Lung (tissue), 12 donors: ENCODE results near the gene TFF3. TPM values are rescaled to one million over a fixed set of nuclear protein-coding genes. Genes with fewer than 3 reads are reported as not detected.

Experiments
- ATAC-seq: fragments of 200-7000 bp; cut with Tn5 transposase; one replicate; pipeline ENCODE4 v1.9.1; 2020; ENCODE audit warnings: moderate number of reproducible peaks; ENCODE audit not compliant: insufficient read depth, low FRiP score
- DNase-seq, 3 donors: peaks; one replicate each; pipeline ENCODE4 v3.0.0-alpha.2; 2013 to 2017
- H3K27ac ChIP-seq, 2 donors: one replicate each; pipeline ENCODE4 v1.5.1; 2013; ENCODE audit warnings: mild to moderate bottlenecking in 2 of 2, moderate library complexity in 2 of 2, control low read depth in 1 of 2, inconsistent platforms in 1 of 2, low read depth in 1 of 2, low read length in 1 of 2
- H3K27me3 ChIP-seq, 3 donors: one replicate each; pipeline ENCODE4 v1.5.1; 2013; ENCODE audit warnings: low read length in 2 of 3; ENCODE audit not compliant: control insufficient read depth in 3 of 3, insufficient read depth in 3 of 3
- H3K36me3 ChIP-seq, 4 donors: one replicate each; pipeline ENCODE4 v1.5.1; 2013; ENCODE audit warnings: low read length in 4 of 4, mild to moderate bottlenecking in 1 of 4, moderate library complexity in 1 of 4; ENCODE audit not compliant: control insufficient read depth in 4 of 4, insufficient read depth in 4 of 4
- H3K4me1 ChIP-seq, 5 donors: one replicate each; pipeline ENCODE4 v1.5.1; 2013; ENCODE audit warnings: low read length in 5 of 5, mild to moderate bottlenecking in 2 of 5, moderate library complexity in 1 of 5; ENCODE audit not compliant: control insufficient read depth in 5 of 5, insufficient read depth in 5 of 5
- H3K4me3 ChIP-seq: one replicate; pipeline ENCODE4 v1.5.1; 2013; ENCODE audit warnings: mild to moderate bottlenecking, control low read depth, moderate library complexity
- H3K9ac ChIP-seq, 2 donors: one replicate each; pipeline ENCODE4 v1.5.1; 2013; ENCODE audit warnings: low read length in 2 of 2, control low read depth in 1 of 2; ENCODE audit not compliant: insufficient read depth in 1 of 2
- H3K9me3 ChIP-seq, 4 donors: one replicate each; pipeline ENCODE4 v1.5.1; 2013; ENCODE audit warnings: low read length in 3 of 4, mild to moderate bottlenecking in 1 of 4, moderate library complexity in 1 of 4; ENCODE audit not compliant: control insufficient read depth in 4 of 4, insufficient read depth in 3 of 4
- CTCF ChIP-seq: IDR thresholded peaks from 2 replicates; pipeline ENCODE4 v1.5.1; 2012; ENCODE audit warnings: mild to moderate bottlenecking; ENCODE audit errors: control extremely low read depth, extremely low read depth
- WGBS, 2 donors: extraction: QIAGEN DNeasy Blood & Tissue Kit; methylation state at CpG; one replicate each; pipeline ENCODE4 v1.1.7; 2013; 5-methylcytosine and 5-hydroxymethylcytosine counted together
- polyA plus RNA-seq, 2 donors: library from polyadenylated mRNA; stranded (reverse); fragments of 200-250 nt; gene quantifications; one replicate each; pipeline ENCODE4 v1.2.1, GENCODE V29; 2013
- total RNA-seq, 2 donors: library from RNA; depleted of rRNA in 1 of 2; stranded (reverse); fragments of >200 nt in 1 of 2; gene quantifications; one replicate each; pipeline ENCODE4 v1.2.1, GENCODE V29; 2014 to 2021
- donor health status: control.
- donor health status: control.
- donor health status: Bipolar disorder and iron deficiency.
- donor health status: healthy.
- donor health status: DM: yes; HTN: yes; CAD: no.

Gene TFF3
- total and polyA plus RNA-seq, 4 donors, result 23.9 to 54.0 (median 34.3) TPM

- Histone ChIP-seq H3K27me3 (peaks cover 0 to 7% (median 3%) of the 10 kb centered on the region in 3 donors), H3K9ac (no peak overlapping the region), H3K4me3 (no peak overlapping the region), H3K27ac (no peak overlapping the region), H3K4me1 (peaks cover 0 to 10% (median 2%) of the 10 kb centered on the region in 5 donors), H3K9me3 (peaks cover 0 to 4% (median 4%) of the 10 kb centered on the region in 4 donors), H3K36me3 (no peaks in the 10 kb centered on the region)
- ATAC-seq (no peak), DNase-seq (no peak)
- no peak for TF ChIP-seq CTCF
- 85 to 88% methylated on average over 5 of the region's 5 CpGs for WGBS, 2 donors
Measured at GRCh38 chr21:42332557-42333317, 17.5 kb upstream of the TFF3 start.

- H3K9ac ChIP-seq, result no peak overlapping the region
- H3K36me3 ChIP-seq, result no peaks in the 10 kb centered on the region
- peaks cover 0 to 7% (median 3%) of the 10 kb centered on the region in 3 donors for H3K27me3 ChIP-seq
- no peak for DNase-seq
- no peak for TF ChIP-seq CTCF
- H3K27ac ChIP-seq, result no peak overlapping the region
- peaks cover 0 to 4% (median 4%) of the 10 kb centered on the region in 4 donors for H3K9me3 ChIP-seq
- ATAC-seq, result no peak
- H3K4me3 ChIP-seq, result no peak overlapping the region
- peaks cover 0 to 7% (median 0%) of the 10 kb centered on the region in 5 donors for H3K4me1 ChIP-seq
Measured at GRCh38 chr21:42331660-42332059, 16.5 kb upstream of the TFF3 start.

GRCh38 chr21:42330380-42331371 is 15.5 kb upstream of the TFF3 start:
- no peak for DNase-seq
- 78 to 90% methylated on average over 4 of the region's 4 CpGs for WGBS, 2 donors
- Histone ChIP-seq H3K9me3 (peaks cover 0 to 4% (median 4%) of the 10 kb centered on the region in 4 donors), H3K36me3 (no peaks in the 10 kb centered on the region), H3K9ac (no peak overlapping the region), H3K4me1 (peaks cover 0 to 2% (median 0%) of the 10 kb centered on the region in 5 donors), H3K27ac (no peak overlapping the region), H3K4me3 (no peak overlapping the region), H3K27me3 (peaks cover 0 to 5% (median under 1%) of the 10 kb centered on the region in 3 donors)
- TF ChIP-seq CTCF, result no peak
- no peak for ATAC-seq
